Neural cell (in vitro differentiated cells): Measurements from ENCODE around the gene TSPAN18. TPM values are rescaled to one million over a fixed set of nuclear protein-coding genes. Genes with fewer than 3 reads are reported as not detected.

Experiments
- H2AFZ ChIP-seq: fragments of 200-600, 300-800 bp; sonication (generic), shearing (Covaris generic); 2 replicates; pipeline ENCODE4 v1.6.0; 2014; ENCODE audit warnings: low read depth, mild to moderate bottlenecking, antibody characterized with exemption, low read length, moderate library complexity
- H3F3A ChIP-seq: fragments of 200-600 bp; shearing (Covaris generic); 2 replicates; pipeline ENCODE4 v1.6.1; 2016; ENCODE audit warnings: mild to moderate bottlenecking, moderate library complexity, mixed read lengths, antibody characterized with exemption, low read length; ENCODE audit not compliant: insufficient read depth, poor library complexity, severe bottlenecking
- H3K27ac ChIP-seq: fragments of 200-600, 300-800 bp; sonication (generic), shearing (Covaris generic); 2 replicates; pipeline ENCODE4 v1.5.1; 2014; ENCODE audit warnings: mild to moderate bottlenecking, low read length, moderate library complexity
- H3K27me3 ChIP-seq: fragments of 300-800, 200-600 bp; sonication (generic), shearing (Covaris generic); 2 replicates; pipeline ENCODE4 v1.6.0; 2014; ENCODE audit warnings: mild to moderate bottlenecking, low read depth, low read length, moderate library complexity; ENCODE audit not compliant: insufficient read depth
- H3K36me3 ChIP-seq: fragments of 300-800, 200-600 bp; sonication (generic), shearing (Covaris generic); 2 replicates; pipeline ENCODE4 v1.5.1; 2014; ENCODE audit warnings: mild to moderate bottlenecking, antibody characterized with exemption, low read length, moderate library complexity; ENCODE audit not compliant: insufficient read depth
- H3K4me2 ChIP-seq: fragments of 300-800, 200-600 bp; sonication (generic), shearing (Covaris generic); 2 replicates; pipeline ENCODE4 v1.6.0; 2014; ENCODE audit warnings: mild to moderate bottlenecking, low read length
- H3K4me3 ChIP-seq: fragments of 300-800, 200-600 bp; sonication (generic), shearing (Covaris generic); 2 replicates; pipeline ENCODE4 v1.5.1; 2014; ENCODE audit warnings: mild to moderate bottlenecking, low read length, moderate library complexity
- H3K79me2 ChIP-seq: fragments of 200-600 bp; shearing (Covaris generic); replicated peaks from 2 replicates; pipeline ENCODE4 v1.6.0; 2014; ENCODE audit warnings: mild to moderate bottlenecking, low read length, moderate library complexity; ENCODE audit not compliant: insufficient read depth
- H3K9ac ChIP-seq: fragments of 300-800, 200-600 bp; sonication (generic), shearing (Covaris generic); 2 replicates; pipeline ENCODE4 v1.6.1; 2016; ENCODE audit warnings: mild to moderate bottlenecking, low read length, mixed read lengths
- H3K9me2 ChIP-seq: fragments of 200-600 bp; shearing (Covaris generic); 2 replicates; pipeline ENCODE4 v1.6.1; 2016; ENCODE audit warnings: mild to moderate bottlenecking, low read length, mixed read lengths; ENCODE audit not compliant: insufficient read depth
- H3K9me3 ChIP-seq: fragments of 200-600, 300-800 bp; sonication (generic), shearing (Covaris generic); 2 replicates; pipeline ENCODE4 v1.6.1; 2016; ENCODE audit warnings: mild to moderate bottlenecking, mixed run types, low read length, moderate library complexity, mixed read lengths
- H4K20me1 ChIP-seq: fragments of 200-600 bp; shearing (Covaris generic); 2 replicates; pipeline ENCODE4 v1.6.1; 2016; ENCODE audit warnings: mild to moderate bottlenecking, mixed run types; ENCODE audit not compliant: insufficient read depth
- EP300 ChIP-seq: fragments of 450-650 bp; conservative IDR thresholded peaks from 2 replicates; pipeline ENCODE4 v1.6.1; 2014; ENCODE audit warnings: antibody characterized with exemption, mild to moderate bottlenecking, moderate library complexity; ENCODE audit not compliant: poor library complexity, severe bottlenecking
- EZH2 ChIP-seq: fragments of 200-600, 300-800 bp; shearing (Covaris generic), sonication (generic); IDR thresholded peaks from 2 replicates; pipeline ENCODE4 v1.6.1; 2014; ENCODE audit warnings: antibody characterized with exemption, low read length, borderline replicate concordance, mild to moderate bottlenecking; ENCODE audit not compliant: insufficient read depth, poor library complexity, severe bottlenecking
- MXI1 ChIP-seq: fragments of 450-650 bp; conservative IDR thresholded peaks from 2 replicates; pipeline ENCODE4 v1.6.1; 2014; ENCODE audit warnings: antibody characterized with exemption, mild to moderate bottlenecking; ENCODE audit not compliant: poor library complexity, severe bottlenecking
- POLR2AphosphoS5 ChIP-seq: IDR thresholded peaks from 2 replicates; pipeline ENCODE4 v1.6.1; 2012
- RAD21 ChIP-seq: fragments of 450-650 bp; conservative IDR thresholded peaks from 2 replicates; pipeline ENCODE4 v1.6.1; 2014; ENCODE audit warnings: antibody characterized with exemption, mild to moderate bottlenecking, moderate library complexity
- REST ChIP-seq: IDR thresholded peaks from 2 replicates; pipeline ENCODE4 v1.6.1; 2012; ENCODE audit warnings: borderline replicate concordance
- SMC3 ChIP-seq: fragments of 450-650 bp; conservative IDR thresholded peaks from 2 replicates; pipeline ENCODE4 v1.6.1; 2014; ENCODE audit warnings: antibody characterized with exemption, mild to moderate bottlenecking, moderate library complexity; ENCODE audit not compliant: poor library complexity
- TAF1 ChIP-seq: IDR thresholded peaks from 2 replicates; pipeline ENCODE4 v1.6.1; 2012; ENCODE audit warnings: low read depth
- polyA plus RNA-seq: library from polyadenylated mRNA; depleted of rRNA; stranded (reverse); fragments of >200 nt; gene quantifications from 2 replicates; pipeline ENCODE4 v1.2.3, GENCODE V29; 2014
- TF ChIP-seq, protein P1 (sequence below): fragments of 450-650 bp; IDR thresholded peaks from 2 replicates; pipeline ENCODE4 v1.5.1; 2014; ENCODE audit warnings: antibody characterized with exemption, mild to moderate bottlenecking, moderate library complexity; ENCODE audit not compliant: poor library complexity, severe bottlenecking

TSPAN18 gene
- polyA plus RNA-seq, 1 donor from 2014 or later = 8.4 TPM

DNA sequence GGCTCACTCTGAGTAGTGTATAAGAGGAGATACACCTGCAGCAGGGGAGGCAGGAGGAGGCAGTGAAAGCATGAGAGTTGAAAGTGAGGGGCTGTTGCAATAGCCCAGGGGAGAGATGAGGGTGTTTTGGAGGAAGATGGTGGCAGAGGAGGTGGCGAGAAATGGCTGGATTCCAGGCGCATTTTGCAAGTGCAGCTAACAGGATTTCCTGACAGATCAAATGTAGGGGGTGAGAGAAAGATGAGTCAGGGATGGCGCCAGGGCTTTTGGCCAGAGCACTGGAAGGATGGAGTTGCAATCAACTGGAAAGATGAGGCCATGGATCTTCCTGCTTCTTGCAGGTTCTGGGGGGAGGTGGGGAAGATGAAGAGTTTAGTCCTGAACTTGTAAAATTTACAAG, 16.8 kb upstream of the TSPAN18 start:
- Histone ChIP-seq H2AFZ (no peak overlapping the region), H3K4me2 (no peak overlapping the region), H3K27ac (no peak overlapping the region), H3K79me2 (no peaks in the 10 kb centered on the region), H3F3A (no peaks in the 10 kb centered on the region), H3K36me3 (no peaks in the 10 kb centered on the region), H4K20me1 (no peaks in the 10 kb centered on the region), H3K27me3 (no peaks in the 10 kb centered on the region), H3K9ac (no peak overlapping the region), H3K9me3 (no peaks in the 10 kb centered on the region), H3K9me2 (no peaks in the 10 kb centered on the region), H3K4me3 (no peak overlapping the region)
- TF ChIP-seq EP300 (no peak), RAD21 (no peak), REST (no peak), MXI1 (no peak), TAF1 (no peak), POLR2AphosphoS5 (no peak), SMC3 (no peak), EZH2 (no peak)
- TF ChIP-seq, protein P1, sequence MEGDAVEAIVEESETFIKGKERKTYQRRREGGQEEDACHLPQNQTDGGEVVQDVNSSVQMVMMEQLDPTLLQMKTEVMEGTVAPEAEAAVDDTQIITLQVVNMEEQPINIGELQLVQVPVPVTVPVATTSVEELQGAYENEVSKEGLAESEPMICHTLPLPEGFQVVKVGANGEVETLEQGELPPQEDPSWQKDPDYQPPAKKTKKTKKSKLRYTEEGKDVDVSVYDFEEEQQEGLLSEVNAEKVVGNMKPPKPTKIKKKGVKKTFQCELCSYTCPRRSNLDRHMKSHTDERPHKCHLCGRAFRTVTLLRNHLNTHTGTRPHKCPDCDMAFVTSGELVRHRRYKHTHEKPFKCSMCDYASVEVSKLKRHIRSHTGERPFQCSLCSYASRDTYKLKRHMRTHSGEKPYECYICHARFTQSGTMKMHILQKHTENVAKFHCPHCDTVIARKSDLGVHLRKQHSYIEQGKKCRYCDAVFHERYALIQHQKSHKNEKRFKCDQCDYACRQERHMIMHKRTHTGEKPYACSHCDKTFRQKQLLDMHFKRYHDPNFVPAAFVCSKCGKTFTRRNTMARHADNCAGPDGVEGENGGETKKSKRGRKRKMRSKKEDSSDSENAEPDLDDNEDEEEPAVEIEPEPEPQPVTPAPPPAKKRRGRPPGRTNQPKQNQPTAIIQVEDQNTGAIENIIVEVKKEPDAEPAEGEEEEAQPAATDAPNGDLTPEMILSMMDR = no peak

DNA sequence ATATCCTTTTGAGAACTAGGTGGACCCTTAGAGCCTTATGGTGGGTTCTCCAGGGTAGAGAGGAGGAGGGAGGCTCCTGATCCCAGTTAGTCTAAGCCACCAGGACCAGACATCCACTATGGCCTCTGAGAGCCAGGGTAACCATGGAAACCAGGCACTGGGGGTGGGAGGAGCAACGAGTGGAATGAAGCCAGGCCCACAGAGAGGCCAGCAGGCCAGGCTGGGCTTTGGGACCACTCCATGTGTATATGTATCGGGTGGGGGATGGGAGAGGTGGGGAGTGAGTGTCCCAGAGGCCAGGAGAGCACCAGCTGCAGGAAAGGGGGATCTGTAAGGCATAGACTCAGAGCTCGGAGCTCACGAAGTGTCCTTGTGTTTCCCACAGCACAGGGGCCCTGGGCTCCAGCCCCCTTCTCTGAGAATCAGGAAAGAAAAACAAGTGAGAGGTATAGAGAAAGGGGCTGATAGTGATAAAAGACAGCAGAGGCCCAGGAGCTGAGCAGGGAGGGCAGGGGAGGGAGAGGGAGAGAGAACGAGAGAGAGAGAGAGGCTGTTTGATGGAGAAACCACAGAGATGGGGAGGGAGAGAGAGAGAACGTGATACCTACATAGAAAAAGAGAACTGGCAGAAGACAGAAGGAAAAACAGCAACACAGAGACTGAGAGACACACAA, 15.5 kb upstream of the TSPAN18 start:
- H3F3A ChIP-seq = no peaks in the 10 kb centered on the region
- peak overlapping the region; percentile 17 for H3K4me3 ChIP-seq
- H3K9ac ChIP-seq = peak overlapping the region; percentile 40
- no peak overlapping the region for H3K4me2 ChIP-seq
- no peaks in the 10 kb centered on the region for H3K9me2 ChIP-seq
- no peaks in the 10 kb centered on the region for H4K20me1 ChIP-seq
- H2AFZ ChIP-seq = peak overlapping the region; percentile 5
- no peaks in the 10 kb centered on the region for H3K9me3 ChIP-seq
- peak; percentile 30 for TF ChIP-seq REST
- no peak for TF ChIP-seq POLR2AphosphoS5
- TF ChIP-seq RAD21 = peak; percentile 18
- no peaks in the 10 kb centered on the region for H3K79me2 ChIP-seq
- no peaks in the 10 kb centered on the region for H3K27me3 ChIP-seq
- peak overlapping the region; percentile 70 for H3K27ac ChIP-seq
- no peaks in the 10 kb centered on the region for H3K36me3 ChIP-seq
